Embryonic facial prominence (tissue), 1 donor: ENCODE results near the gene IL9.

ENCODE experiments used
- DNase-seq: peaks from one replicate; pipeline ENCODE4 v3.0.0-alpha.2; 2016; ENCODE audit errors: extremely low spot score

IL9 gene

GRCh38 chr5:135891791-135892190, 3.9 kb downstream of the IL9 start:
- DNase-seq = no peak

GRCh38 chr5:135891268-135891667, 4.4 kb downstream of the IL9 start:
- DNase-seq = no peak

DNA sequence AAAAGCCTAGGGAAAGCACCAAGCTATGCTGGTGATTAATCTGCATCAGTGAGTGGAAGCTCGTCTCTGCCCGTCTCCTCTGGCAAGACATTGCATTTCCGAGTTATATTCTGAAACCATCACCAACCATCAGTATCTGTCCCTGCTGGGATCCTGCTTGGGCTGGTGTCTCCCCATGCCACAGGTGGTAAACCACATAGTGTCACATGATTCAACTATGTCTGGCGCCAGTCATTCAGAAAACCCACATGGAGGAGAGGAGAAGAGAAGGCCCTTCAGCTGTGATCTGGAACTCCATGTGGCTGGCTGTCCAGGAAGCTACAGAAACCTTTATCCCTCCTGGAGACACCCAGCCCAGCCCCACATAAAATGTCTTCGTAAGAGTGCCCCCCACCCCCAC, 4.8 kb downstream of the IL9 start:
- no peak for DNase-seq

GRCh38 chr5:135890296-135890695, 5.3 kb downstream of the IL9 start:
- DNase-seq = no peak

- no peak for DNase-seq
These were observed 7.6 kb downstream of the IL9 start for GRCh38 chr5:135887881-135888614.

DNA sequence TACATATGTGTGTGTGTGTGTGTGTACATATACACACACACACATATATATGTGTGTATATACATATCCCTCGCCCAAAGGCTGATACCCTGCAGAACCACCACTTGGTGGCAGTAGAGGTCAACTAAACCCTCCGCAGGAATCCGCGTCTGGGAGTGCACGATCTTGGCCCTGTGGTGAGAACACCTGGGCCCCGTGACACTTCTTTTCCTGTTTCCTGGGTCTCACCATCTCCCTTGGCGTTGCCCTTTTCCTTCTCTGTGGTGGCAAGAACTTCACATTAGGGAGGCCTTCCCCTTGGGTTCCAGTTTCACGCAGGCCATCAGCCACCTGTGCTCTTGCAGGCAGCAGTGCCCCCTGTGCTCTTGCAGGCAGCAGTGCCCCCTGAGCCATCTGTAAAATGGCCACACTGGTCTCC, 8.2 kb downstream of the IL9 start:
- peak; percentile 59 for DNase-seq

DNA sequence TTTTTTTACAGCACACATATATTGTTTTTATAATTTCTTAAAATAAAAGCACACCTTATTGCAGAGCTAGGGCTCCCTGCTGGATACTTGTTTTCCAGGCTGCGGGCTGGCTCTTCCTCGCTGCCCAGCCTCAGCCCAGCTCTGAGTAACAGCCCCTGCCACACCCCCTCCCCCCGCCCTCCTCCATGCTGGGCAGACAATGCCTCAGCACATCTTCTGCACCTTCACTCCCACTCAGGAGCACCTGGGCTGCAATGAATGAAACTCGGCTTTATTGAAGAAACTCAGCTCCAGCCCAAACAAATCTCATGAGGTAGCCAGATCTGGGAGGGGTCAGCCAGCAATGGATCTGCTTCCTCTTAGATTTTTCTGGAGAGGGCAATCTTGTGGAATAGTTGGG, 9.5 kb downstream of the IL9 start:
- DNase-seq = no peak

- DNase-seq = no peak
These were observed 10.6 kb downstream of the IL9 start for GRCh38 chr5:135885031-135885430.

DNA sequence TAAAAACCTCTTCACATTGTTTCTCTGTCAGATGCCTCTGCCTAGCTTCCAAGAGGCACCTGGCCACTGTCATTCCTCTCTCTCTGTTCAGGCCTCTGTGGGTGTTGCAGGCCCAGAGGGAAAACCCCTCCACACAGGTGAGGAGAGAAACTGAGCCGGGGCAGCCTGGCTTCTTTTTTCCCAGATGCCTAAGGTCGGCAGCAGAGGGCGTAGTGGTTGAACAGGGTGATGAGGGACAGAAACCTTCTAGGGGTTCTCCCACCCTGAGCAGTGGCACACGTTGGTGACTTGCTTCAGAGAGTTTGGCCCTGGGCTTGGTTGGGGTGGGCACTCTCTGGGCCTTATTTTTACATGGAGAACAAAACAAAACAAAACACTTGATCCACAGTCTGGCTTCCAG, 12.2 kb downstream of the IL9 start:
- DNase-seq = no peak

DNA sequence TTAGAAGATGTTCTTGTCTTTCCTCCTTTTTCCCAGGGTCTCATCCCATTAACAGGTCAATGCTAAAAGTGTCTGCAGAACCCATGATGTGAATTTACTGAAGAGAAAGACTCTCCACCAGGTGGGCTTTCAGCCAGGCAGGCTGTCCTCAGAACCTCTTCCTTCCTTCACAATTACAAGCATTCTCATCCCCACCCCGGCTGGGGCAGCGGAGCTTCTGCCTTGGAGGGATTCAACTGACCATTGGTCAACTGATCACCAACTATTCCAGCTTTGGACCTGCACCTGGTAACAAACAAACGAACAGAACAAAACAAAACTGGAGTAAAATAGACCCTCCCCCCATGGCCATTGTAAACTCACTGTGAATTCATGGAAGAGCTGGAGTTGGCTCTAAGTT, 12.6 kb downstream of the IL9 start:
- no peak for DNase-seq

GRCh38 chr5:135881819-135882218, 13.8 kb downstream of the IL9 start:
- no peak for DNase-seq

- no peak for DNase-seq
These were observed 14.4 kb downstream of the IL9 start for GRCh38 chr5:135881244-135881643.

- no peak for DNase-seq
These were observed 14.8 kb downstream of the IL9 start for GRCh38 chr5:135880801-135881200.

- no peak for DNase-seq
These were observed 15.4 kb downstream of the IL9 start for GRCh38 chr5:135880278-135880677.

- no peak for DNase-seq
These were observed 16.1 kb downstream of the IL9 start for GRCh38 chr5:135879591-135879990.

GRCh38 chr5:135878156-135878620, 17.5 kb downstream of the IL9 start:
- no peak for DNase-seq

DNA sequence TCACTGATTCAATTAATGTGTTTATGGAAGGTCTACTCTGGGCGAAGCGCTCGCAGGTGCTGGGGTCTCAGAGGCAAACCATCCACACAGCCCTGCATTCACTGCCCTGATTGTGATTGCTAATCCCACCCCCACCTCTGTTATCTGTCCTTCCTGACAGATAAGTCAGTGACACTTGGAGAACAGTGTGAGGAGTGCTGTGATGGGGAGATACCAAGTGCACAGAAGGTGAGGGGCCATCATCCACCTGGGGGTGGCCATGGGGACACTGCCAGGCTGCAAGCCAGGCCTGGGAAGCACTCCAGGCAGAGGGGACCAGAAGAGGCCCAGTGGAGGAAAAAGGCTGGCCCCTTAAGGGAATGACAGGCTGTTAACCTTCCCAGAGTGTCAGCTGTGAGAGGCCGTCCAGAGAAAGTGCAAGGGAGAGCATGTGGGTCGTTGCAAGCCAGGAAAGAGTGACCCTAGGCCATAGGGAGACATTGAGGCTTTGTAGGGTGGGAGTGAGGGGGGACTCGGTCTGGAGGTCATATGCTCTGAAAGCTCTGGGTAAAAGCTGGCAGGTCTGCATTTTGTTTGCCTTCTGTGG, 18.0 kb downstream of the IL9 start:
- no peak for DNase-seq

DNA sequence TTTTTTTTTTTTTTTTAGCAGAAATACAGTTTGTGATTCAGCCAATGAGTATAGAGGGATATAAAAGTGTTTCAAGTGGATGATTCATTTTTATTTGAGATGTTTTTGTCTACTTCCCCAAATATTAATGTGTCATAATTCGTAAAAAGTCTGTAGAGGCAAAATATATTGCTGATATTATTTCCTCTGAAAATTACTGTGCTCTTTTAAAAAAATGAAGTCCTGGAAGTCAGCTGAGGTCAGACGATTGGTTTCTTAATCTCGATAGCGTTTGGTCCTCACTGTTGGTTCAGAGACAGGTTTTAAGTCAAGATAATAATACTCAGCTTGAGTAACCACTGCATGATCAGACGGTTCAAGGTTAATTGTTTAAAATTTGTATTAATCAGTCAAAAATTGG, 19.5 kb downstream of the IL9 start:
- DNase-seq = no peak

DNA sequence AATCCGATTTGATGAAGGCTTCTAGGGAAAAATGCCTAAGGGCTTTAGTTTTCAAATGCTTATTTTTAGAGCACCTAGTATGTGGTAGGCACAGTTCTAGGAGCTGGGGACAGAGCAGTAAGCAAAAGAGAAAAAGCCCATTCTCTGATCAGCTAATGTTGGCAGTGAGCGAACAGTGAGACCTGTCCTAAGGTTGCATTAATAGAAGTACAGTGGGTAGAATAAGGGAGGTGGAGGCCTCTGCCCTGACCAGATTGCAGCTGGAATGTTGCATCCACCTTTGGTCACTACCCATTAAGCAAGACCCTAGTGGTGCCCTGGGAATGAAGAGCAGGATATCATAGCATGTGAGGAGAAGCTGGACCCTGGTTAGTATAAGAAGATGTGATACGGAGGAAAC, 20.1 kb downstream of the IL9 start:
- no peak for DNase-seq

DNA sequence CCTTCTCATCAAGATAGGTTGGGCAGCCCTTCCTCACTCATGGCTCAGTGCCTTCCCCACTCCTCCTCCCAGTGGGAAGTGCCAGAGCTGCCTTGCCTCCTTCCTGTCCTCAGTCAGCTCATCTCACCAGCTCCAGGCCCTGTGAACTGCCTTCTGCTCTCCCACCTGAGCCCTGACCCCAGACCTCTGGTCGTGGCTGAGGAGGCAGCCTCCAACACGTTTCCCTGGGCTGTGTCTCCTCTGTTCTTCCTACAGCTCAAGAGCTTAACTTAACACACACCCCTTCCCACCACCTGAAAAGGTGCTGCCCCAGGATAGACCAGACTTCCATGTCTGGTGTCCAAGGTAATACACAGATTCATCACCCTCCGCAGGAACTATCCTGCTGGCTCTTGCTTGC, 21.2 kb downstream of the IL9 start:
- no peak for DNase-seq

DNA sequence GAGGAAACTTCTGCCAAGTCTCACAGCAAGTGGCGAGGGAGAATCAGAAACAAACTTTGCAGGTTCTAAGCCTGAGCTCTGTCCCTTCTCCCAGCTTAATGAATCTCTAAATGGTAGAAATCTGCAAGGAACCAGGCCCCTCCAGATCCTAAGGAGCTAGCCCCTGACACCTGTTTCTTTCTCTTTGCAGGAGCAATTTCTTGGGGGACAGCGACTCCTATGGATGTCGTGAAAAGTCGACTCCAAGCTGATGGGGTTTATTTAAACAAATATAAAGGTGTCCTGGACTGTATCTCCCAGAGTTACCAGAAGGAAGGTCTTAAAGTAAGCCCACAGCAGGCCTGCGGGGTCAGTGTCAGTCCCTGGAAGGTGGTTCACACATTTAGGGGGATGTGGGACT, 21.8 kb downstream of the IL9 start:
- DNase-seq = no peak

DNA sequence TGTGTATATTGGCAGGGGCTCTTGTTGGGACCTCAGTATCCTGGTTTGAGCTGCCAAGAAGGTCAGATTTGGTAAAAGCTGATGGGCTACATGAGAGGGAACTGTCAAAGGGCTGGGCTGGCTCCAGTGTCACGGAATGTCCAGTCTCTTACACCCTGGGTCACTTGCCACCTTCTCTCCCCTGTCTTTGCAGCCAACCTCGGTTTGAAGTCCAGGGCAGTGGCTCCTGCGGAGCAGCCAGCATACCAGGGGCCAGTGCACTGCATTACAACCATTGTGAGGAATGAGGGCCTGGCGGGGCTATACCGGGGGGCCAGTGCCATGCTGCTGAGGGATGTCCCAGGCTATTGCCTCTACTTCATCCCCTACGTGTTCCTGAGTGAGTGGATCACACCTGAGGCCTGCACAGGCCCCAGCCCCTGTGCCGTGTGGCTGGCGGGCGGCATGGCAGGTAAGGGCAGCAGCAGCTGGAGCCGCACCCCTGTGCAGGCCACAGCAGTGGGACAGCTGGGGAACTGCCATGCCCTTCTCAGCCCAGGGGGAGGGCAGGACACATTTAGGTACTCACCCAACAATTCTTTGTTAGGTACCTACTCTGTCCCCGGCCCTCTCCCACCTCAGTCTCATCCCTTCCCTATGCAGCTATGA, 24.2 kb downstream of the IL9 start:
- no peak for DNase-seq

DNA sequence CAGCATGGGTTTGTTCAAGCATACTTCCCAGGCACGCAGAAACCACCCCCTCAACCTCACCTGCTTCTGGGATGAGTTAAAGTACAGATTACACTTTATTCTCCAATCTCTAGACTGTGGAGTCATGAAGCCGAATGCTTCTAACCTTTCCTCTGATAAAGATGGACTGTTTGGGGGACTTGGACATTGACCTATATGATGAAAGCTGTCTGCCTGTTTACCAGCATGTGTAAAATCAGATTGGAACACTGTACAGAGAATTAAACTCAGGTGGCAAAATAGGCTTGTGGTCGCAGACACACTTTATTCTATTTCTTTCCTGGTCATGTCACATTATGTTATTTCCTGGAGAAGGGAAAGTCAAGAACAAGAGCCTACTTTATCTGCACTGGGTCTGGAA, 25.7 kb downstream of the IL9 start:
- no peak for DNase-seq
